ENCODE measurements around the gene FOXN1. TPM values are rescaled to one million over a fixed set of nuclear protein-coding genes. Genes with fewer than 3 reads are reported as not detected.

Gene FOXN1
- total RNA-seq, 1 experiment from 2014 or later: 0.48 TPM

DNA sequence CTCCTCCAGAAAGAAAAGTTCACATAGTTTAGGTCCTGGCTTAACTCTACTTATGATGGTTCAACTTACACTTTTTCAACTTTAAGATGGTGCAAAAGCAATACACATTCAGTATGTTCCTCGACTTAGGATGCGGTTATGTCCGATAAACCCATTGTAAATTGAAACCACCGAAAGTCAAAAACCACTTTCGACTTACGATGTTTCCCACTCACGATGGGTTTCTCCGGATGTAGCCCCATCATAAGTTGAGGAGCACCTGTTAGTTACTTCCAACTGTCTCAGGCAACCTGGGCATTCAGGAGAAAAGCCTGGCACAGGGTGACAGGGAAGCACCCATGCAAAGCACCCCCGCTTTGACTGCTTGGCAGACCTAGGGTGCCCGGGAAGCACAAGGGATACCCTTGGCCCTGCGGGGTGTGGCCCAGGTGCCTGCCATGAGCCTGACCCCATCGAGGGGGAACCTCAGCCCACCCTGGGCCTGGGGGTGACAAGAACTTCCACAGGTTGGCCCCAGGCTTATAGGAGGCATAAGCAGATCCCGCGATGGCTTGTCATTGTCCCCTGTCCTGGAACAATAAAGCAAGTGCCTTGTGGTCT lies 32.2 kb downstream of the FOXN1 start:
- no peaks in the 10 kb centered on the region for H3K4me1 ChIP-seq
- no TSS peak for BruUV-seq (replicated peaks)
- Mint-ChIP-seq H3K27me3 (ENCODE audit: insufficient read depth, unreplicated experiment) (no peaks in the 10 kb centered on the region), H3K9me3 (ENCODE audit: unreplicated experiment) (no peaks in the 10 kb centered on the region), H3K4me1 (ENCODE audit: low read depth, unreplicated experiment) (no peaks in the 10 kb centered on the region), H3K27ac (ENCODE audit: unreplicated experiment) (no peak overlapping the region), H3K36me3 (ENCODE audit: insufficient read depth, unreplicated experiment) (no peaks in the 10 kb centered on the region), H3K4me3 (ENCODE audit: unreplicated experiment) (no peak overlapping the region)
- TF ChIP-seq, protein P1, sequence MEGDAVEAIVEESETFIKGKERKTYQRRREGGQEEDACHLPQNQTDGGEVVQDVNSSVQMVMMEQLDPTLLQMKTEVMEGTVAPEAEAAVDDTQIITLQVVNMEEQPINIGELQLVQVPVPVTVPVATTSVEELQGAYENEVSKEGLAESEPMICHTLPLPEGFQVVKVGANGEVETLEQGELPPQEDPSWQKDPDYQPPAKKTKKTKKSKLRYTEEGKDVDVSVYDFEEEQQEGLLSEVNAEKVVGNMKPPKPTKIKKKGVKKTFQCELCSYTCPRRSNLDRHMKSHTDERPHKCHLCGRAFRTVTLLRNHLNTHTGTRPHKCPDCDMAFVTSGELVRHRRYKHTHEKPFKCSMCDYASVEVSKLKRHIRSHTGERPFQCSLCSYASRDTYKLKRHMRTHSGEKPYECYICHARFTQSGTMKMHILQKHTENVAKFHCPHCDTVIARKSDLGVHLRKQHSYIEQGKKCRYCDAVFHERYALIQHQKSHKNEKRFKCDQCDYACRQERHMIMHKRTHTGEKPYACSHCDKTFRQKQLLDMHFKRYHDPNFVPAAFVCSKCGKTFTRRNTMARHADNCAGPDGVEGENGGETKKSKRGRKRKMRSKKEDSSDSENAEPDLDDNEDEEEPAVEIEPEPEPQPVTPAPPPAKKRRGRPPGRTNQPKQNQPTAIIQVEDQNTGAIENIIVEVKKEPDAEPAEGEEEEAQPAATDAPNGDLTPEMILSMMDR (IDR thresholded peaks at IDR 0.05; ENCODE audit: insufficient read depth in 1 of 2, low read depth in 1 of 2, low read length in 1 of 2, severe bottlenecking in 1 of 2, unreplicated experiment in 1 of 2): no peak
- H3K27me3 ChIP-seq (replicated peaks; ENCODE audit: control insufficient read depth, insufficient read depth, low read length): no peaks in the 10 kb centered on the region
- intact Hi-C loops (cut with micrococcal nuclease; ENCODE audit: unreplicated experiment): no loop called here
- H3K9me3 ChIP-seq: no peaks in the 10 kb centered on the region
- POLR2A ChIA-PET: no interaction called here
- DNase-seq: no peak
- no peak overlapping the region for H3K4me3 ChIP-seq (ENCODE audit: low read depth, low read length)
- CTCF ChIA-PET: no interaction called here
- no peaks in the 10 kb centered on the region for H3K36me3 ChIP-seq (ENCODE audit: control insufficient read depth, insufficient read depth, low read length)

- Histone ChIP-seq H3K4me3 (ENCODE audit: low read depth, low read length) (no peak overlapping the region), H3K36me3 (ENCODE audit: control insufficient read depth, insufficient read depth, low read length) (no peaks in the 10 kb centered on the region), H3K4me1 (0 out of 2 replicates have a peak, but pooled peaks cover 6% of the 10 kb centered on the region), H3K27me3 (replicated peaks; ENCODE audit: control insufficient read depth, insufficient read depth, low read length) (no peaks in the 10 kb centered on the region), H3K9me3 (no peaks in the 10 kb centered on the region)
- Mint-ChIP-seq H3K36me3 (ENCODE audit: insufficient read depth, unreplicated experiment) (no peaks in the 10 kb centered on the region), H3K9me3 (ENCODE audit: unreplicated experiment) (no peaks in the 10 kb centered on the region), H3K27ac (ENCODE audit: unreplicated experiment) (no peak overlapping the region), H3K27me3 (ENCODE audit: insufficient read depth, unreplicated experiment) (no peaks in the 10 kb centered on the region), H3K4me3 (ENCODE audit: unreplicated experiment) (no peak overlapping the region), H3K4me1 (ENCODE audit: low read depth, unreplicated experiment) (peaks cover 7% of the 10 kb centered on the region)
- ChIA-PET POLR2A (no interaction called here), CTCF (interaction anchor here (0.5 to 1.8 kb wide), 3 partner anchors 37 to 143 kb away, joined by 4 to 7 read pairs (median 4); no protein-coding TSS in a partner anchor)
- DNase-seq: no peak
- TF ChIP-seq, protein P1 (IDR thresholded peaks at IDR 0.05; ENCODE audit: insufficient read depth in 1 of 2, low read depth in 1 of 2, low read length in 1 of 2, severe bottlenecking in 1 of 2, unreplicated experiment in 1 of 2): no peak
- no TSS peak for BruUV-seq (replicated peaks)
- intact Hi-C loops (cut with micrococcal nuclease; ENCODE audit: unreplicated experiment): loop anchor here (1.0 to 10.0 kb wide), 4 partner anchors 15 to 175 kb away; partner anchors contain the start of gene SEBOX
Measured at GRCh38 chr17:28540231-28540630, 34.1 kb downstream of the FOXN1 start.

DNA sequence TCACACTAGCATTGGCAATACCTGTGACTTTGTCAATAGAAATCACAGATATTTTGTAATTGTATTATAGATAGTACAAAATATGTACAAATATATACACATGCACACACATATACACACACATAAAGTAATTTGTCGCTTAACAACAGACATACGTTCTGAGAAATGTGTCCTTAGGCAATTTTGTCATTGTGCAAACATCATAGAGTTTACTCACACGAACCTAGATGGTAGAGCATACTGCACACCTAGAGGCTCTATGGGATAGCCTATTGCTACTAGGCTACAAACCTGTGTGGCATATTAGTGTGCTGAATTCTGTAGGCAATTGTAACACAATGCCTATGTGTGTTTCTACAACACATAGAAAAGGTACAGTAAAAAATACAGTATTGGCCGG lies 35.3 kb downstream of the FOXN1 start:
- ChIA-PET CTCF (interaction anchor here (0.7 to 1.8 kb wide), 3 partner anchors 38 to 66 kb away, joined by 3 to 7 read pairs (median 3); no protein-coding TSS in a partner anchor), POLR2A (no interaction called here)
- H3K36me3 ChIP-seq (ENCODE audit: control insufficient read depth, insufficient read depth, low read length): no peaks in the 10 kb centered on the region
- Mint-ChIP-seq H3K9me3 (ENCODE audit: unreplicated experiment) (no peaks in the 10 kb centered on the region), H3K36me3 (ENCODE audit: insufficient read depth, unreplicated experiment) (no peaks in the 10 kb centered on the region), H3K4me3 (ENCODE audit: unreplicated experiment) (no peak overlapping the region), H3K27me3 (ENCODE audit: insufficient read depth, unreplicated experiment) (no peaks in the 10 kb centered on the region), H3K4me1 (ENCODE audit: low read depth, unreplicated experiment) (peaks cover 13% of the 10 kb centered on the region), H3K27ac (ENCODE audit: unreplicated experiment) (no peak overlapping the region)
- intact Hi-C loops (cut with micrococcal nuclease; ENCODE audit: unreplicated experiment): loop anchor here (10.0 kb wide), 2 partner anchors 97 to 177 kb away; partner anchors contain the start of gene SEBOX
- no peak for DNase-seq
- 0 out of 2 replicates have a peak, but pooled peaks cover 6% of the 10 kb centered on the region for H3K4me1 ChIP-seq
- no TSS peak for BruUV-seq (replicated peaks)
- H3K27me3 ChIP-seq (replicated peaks; ENCODE audit: control insufficient read depth, insufficient read depth, low read length): no peaks in the 10 kb centered on the region
- no peak overlapping the region for H3K4me3 ChIP-seq (ENCODE audit: low read depth, low read length)
- TF ChIP-seq, protein P1 (IDR thresholded peaks at IDR 0.05; ENCODE audit: insufficient read depth in 1 of 2, low read depth in 1 of 2, low read length in 1 of 2, severe bottlenecking in 1 of 2, unreplicated experiment in 1 of 2): no peak
- no peaks in the 10 kb centered on the region for H3K9me3 ChIP-seq
